HG02938 (cell line): ENCODE results near the gene TIMP3.

Experiments used
- ATAC-seq: cut with Tn5 transposase; IDR thresholded peaks from one replicate; pipeline ENCODE4 v1.9.1; 2021; ENCODE audit warnings: mild to moderate bottlenecking, moderate library complexity; ENCODE audit not compliant: unreplicated experiment

Gene TIMP3

GRCh38 chr22:32877196-32877595 is 75.7 kb downstream of the TIMP3 start:
- no peak for ATAC-seq

- no peak for ATAC-seq
Measured at GRCh38 chr22:32879550-32879949, 78.0 kb downstream of the TIMP3 start.

- no peak for ATAC-seq
Measured at GRCh38 chr22:32880061-32880460, 78.6 kb downstream of the TIMP3 start.

GRCh38 chr22:32880505-32880892 is 79.0 kb downstream of the TIMP3 start:
- no peak for ATAC-seq

GRCh38 chr22:32880893-32881596 is 79.5 kb downstream of the TIMP3 start:
- ATAC-seq: no peak

GRCh38 chr22:32882360-32882755 is 80.9 kb downstream of the TIMP3 start:
- ATAC-seq: no peak

- no peak for ATAC-seq
Measured at GRCh38 chr22:32882774-32883530, 81.4 kb downstream of the TIMP3 start.

- no peak for ATAC-seq
Measured at GRCh38 chr22:32887324-32887980, 85.9 kb downstream of the TIMP3 start.

GRCh38 chr22:32888976-32889375 is 87.5 kb downstream of the TIMP3 start:
- no peak for ATAC-seq

GRCh38 chr22:32896891-32897290 is 95.4 kb downstream of the TIMP3 start:
- ATAC-seq: no peak

- ATAC-seq: no peak
Measured at GRCh38 chr22:32897400-32897799, 95.9 kb downstream of the TIMP3 start.

GRCh38 chr22:32900886-32901635 is 99.6 kb downstream of the TIMP3 start:
- ATAC-seq: no peak

GRCh38 chr22:32901925-32902324 is 100.4 kb downstream of the TIMP3 start:
- no peak for ATAC-seq

GRCh38 chr22:32903507-32903906 is 102.0 kb downstream of the TIMP3 start:
- ATAC-seq: no peak

GRCh38 chr22:32904044-32904443 is 102.5 kb downstream of the TIMP3 start:
- ATAC-seq: no peak

- no peak for ATAC-seq
Measured at GRCh38 chr22:32905400-32905799, 103.9 kb downstream of the TIMP3 start.

GRCh38 chr22:32909581-32910428 is 108.3 kb downstream of the TIMP3 start:
- no peak for ATAC-seq

- no peak for ATAC-seq
Measured at GRCh38 chr22:32910429-32910772, 108.9 kb downstream of the TIMP3 start.

- ATAC-seq: no peak
Measured at GRCh38 chr22:32911503-32911902, 110.0 kb downstream of the TIMP3 start.
